ENCODE data around the gene WDR74.
"Not testable (repeated sequence)": the region's sequence is repeated elsewhere in the genome, so short reads cannot be mapped to it uniquely, and the experiment has no call there.

DNA sequence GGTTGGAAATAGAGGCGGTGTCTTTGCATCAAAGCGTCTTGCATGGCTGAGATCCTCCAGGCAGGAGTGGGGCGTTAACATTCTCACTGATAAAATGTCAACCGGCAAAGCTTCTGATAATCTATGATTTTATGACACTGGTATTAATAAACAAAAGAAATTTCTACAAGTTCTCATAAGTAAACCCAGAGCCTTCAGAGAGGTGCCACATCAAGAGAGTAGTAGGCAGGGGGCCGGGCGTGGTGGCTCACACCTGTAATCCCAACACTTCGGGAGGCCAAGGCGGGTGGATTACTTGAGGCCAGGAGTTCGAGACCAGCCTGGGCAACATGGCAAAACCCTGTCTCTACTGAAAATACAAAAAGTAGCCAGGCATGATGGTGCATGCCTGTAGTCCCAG, 3.5 kb upstream of the WDR74 start:
- not testable (repeated sequence) for TF ChIP-seq POLR2A, TAF1, POLR2AphosphoS5 (IDR thresholded peaks at IDR 0.05; ENCODE audit: low read depth, low read length)

Measured in GM12891 (cell line).